ENCODE data around the gene CCDC85C.

CCDC85C gene

DNA sequence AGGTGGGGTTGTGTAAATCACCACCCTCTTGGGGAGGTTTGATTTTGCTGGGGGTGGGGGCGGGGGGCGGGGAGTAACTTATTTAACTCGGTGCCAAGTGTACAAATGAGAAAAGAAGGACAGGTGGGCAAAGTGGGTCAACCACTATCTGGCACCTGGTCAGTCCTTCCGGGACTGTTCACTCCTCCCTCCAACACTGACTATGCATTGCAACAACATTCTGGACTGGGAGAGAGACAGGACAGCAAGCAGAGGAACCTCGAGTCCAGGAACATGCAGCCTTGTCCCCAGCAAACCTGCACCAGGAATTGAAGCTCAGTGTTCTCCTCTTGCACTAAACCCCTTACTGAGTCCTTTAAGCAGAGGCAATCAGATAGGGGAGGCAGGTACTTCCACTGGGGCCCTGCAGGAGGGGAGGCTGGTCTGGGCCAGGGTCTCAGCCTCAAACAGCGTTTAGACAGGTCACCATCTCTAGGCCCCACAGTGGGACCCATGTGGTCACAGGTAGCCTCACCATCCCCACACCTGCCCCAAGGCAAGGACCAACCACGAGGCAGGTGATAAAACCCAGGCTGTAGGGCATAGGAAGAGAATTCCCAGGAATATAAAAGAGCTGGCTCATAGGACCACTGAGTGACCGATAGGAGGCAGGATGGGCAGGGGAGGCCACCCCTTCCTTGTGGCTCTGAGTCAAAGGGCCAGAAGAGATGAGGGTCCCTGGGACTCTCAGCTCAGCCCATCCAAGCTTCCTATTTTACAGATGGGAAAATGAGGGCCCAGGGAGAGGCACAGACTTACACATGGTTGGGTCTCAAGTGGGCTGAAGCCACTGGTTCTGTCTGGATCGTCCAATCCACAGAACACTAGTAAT is 9.8 kb downstream of the CCDC85C start:
- DNase-seq (ENCODE audit: low spot score): no peak
- no peaks in the 10 kb centered on the region for H3K9me3 Mint-ChIP-seq
- H3K27ac Mint-ChIP-seq: peak overlapping the region; percentile 90
- peaks cover 13% of the 10 kb centered on the region for H3K4me1 Mint-ChIP-seq (ENCODE audit: low read depth)
- H3K27me3 Mint-ChIP-seq (ENCODE audit: low read depth): no peaks in the 10 kb centered on the region
- H3K4me3 Mint-ChIP-seq: no peak overlapping the region
- H3K36me3 Mint-ChIP-seq (ENCODE audit: low read depth): no peaks in the 10 kb centered on the region

DNA sequence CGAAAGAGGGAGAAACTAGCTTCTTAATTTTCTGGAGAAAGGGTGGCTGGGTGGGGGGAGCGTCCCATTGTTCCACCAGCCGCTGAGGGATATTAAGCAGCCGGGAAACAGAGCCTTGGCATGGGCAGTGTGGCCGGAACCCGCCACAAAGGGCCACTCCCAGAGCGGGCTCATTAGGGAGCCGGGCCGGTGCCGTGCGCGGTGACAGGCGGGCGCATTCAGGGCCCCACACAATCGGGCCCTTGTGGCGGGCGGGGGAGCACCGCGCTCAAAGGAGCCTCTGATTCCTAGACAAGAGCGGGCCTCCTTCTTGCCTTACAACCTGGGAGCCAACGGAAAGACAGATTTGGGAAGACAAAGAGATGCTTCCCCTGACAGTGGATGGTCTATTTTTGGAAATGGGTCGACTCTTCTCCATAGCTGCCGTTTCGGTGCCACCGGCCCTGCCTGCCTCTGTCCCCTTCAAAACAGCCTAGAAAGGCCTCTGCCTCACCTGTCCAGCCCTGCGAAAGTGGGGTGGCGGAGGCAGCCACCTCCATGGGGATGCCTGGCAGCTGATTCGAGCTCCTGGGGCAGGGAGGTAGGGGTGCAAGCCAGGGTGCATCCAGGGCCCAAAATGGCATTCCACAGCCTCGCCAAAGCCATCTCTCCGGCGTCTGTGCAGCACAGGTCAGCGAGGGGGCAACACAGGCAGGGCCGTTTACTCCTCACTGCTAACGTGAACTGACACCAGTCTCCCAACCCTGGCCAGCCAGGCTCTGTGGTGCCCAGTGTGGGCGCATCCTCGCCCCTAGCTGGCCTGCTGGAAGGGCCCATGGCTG is 10.9 kb downstream of the CCDC85C start:
- Mint-ChIP-seq H3K36me3 (ENCODE audit: low read depth) (no peaks in the 10 kb centered on the region), H3K27me3 (ENCODE audit: low read depth) (no peaks in the 10 kb centered on the region), H3K27ac (no peak overlapping the region), H3K9me3 (no peaks in the 10 kb centered on the region), H3K4me1 (ENCODE audit: low read depth) (peaks cover 13% of the 10 kb centered on the region), H3K4me3 (no peak overlapping the region)
- no peak for DNase-seq (ENCODE audit: low spot score)

DNA sequence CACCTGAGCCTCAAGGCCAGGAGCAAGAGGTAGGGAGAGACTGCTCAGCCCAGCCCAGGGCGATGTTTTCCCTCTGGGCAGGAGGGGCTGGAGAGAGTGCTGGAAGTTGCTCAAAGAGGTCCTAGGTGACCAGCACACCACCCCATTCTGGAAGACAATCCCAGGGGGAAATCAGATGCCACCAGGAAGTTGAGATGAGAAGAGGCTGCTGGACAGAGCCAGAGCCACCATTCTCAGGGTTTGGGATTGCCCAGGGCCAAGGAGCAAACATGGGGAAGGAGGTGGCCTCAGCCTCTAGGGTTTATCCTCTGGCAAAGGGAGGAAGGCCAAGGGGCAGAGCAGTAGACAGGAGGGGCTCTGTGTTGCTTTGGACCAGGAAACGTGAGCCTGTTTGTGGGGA is 11.6 kb downstream of the CCDC85C start:
- DNase-seq (ENCODE audit: low spot score): no peak
- Mint-ChIP-seq H3K27me3 (ENCODE audit: low read depth) (no peaks in the 10 kb centered on the region), H3K27ac (peak overlapping the region; percentile 15), H3K9me3 (no peaks in the 10 kb centered on the region), H3K4me3 (no peak overlapping the region), H3K4me1 (ENCODE audit: low read depth) (peaks cover 13% of the 10 kb centered on the region), H3K36me3 (ENCODE audit: low read depth) (no peaks in the 10 kb centered on the region)

DNA sequence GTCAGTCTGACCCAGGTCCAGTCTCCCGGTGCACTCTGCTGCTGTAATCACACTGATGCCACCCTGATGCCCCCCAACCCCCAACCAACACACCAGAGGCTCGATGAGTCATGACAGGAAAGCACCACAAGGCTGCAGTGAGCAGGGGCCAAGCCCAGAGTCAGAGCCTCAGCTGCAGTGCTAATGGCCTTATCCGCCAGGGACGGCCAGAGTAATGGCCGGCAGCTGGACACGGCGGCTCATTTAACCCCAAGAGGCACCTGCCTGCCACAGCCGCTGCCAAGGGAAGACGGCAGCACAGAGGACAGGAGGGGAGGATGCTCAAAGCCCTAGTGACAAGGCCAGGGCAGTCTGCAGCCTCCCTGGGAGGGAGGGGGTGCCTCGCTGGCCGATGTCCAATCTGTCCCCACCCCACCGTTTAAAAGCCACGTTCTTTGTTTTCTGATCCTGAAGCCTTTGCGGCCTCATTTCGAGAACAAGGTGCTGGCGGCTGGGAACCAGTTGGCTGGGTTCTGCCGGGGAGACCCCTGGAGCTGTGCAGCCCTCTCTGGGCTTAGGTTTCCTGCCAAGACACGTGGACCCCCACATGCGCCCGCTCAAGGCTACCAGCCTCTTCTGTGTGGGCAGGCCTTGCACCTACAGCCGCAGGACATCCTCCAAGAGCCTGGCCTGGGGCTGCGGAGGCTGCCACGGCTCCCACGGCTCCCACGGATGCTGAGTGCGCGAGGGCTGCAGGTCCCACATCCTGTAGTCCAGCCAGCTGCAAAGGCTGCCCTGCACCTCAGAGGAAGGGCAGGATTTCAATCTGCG is 13.1 kb downstream of the CCDC85C start:
- Mint-ChIP-seq H3K4me1 (ENCODE audit: low read depth) (peaks cover 13% of the 10 kb centered on the region), H3K36me3 (ENCODE audit: low read depth) (no peaks in the 10 kb centered on the region), H3K27ac (no peak overlapping the region), H3K4me3 (no peak overlapping the region), H3K27me3 (ENCODE audit: low read depth) (no peaks in the 10 kb centered on the region), H3K9me3 (no peaks in the 10 kb centered on the region)
- no peak for DNase-seq (ENCODE audit: low spot score)

DNA sequence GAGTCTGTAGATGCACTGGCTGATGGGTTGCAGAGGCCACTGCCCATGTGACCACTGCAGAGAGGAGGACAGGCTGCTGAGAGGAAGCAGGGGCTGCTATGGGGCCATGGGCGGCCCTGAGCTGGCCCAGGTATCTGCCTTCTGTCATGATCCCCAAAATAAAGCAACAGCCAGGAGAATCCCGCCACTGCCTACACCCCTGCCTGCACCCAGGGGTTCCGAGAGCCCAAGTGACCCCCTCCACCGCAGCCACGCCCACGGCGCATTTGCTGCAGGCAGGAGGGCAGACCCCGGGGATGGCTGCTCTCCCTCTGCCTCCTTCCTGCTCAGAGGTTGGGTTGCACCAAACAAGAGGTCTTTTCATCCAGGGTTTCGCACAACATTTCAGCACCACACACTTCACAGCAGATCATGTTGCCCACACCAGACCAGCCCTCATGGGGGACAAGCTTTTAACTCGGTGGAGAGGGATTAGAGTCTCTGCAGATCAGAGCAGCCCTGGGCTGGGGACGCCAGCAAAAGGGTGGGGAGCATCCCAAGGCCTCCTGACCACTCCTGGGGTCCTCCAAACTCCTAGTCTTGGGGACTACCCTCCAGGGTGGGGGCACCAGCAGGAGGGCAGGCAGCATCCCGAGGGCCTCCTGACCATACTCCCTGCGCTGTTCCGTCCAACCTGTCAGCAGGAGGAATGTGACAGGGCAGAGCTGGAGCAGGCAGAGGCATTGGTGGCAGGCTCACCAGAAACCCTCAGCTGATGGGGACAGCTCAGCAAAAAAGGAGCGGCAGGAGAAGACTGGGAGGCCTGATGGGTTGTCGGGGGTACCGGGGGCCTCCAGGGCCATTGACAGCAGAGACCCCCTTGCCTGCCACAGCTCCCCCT is 14.1 kb downstream of the CCDC85C start:
- H3K27me3 Mint-ChIP-seq (ENCODE audit: low read depth): no peaks in the 10 kb centered on the region
- H3K4me1 Mint-ChIP-seq (ENCODE audit: low read depth): peaks cover 7% of the 10 kb centered on the region
- H3K9me3 Mint-ChIP-seq: no peaks in the 10 kb centered on the region
- no peak overlapping the region for H3K4me3 Mint-ChIP-seq
- no peak for DNase-seq (ENCODE audit: low spot score)
- H3K27ac Mint-ChIP-seq: no peak overlapping the region
- no peaks in the 10 kb centered on the region for H3K36me3 Mint-ChIP-seq (ENCODE audit: low read depth)

DNA sequence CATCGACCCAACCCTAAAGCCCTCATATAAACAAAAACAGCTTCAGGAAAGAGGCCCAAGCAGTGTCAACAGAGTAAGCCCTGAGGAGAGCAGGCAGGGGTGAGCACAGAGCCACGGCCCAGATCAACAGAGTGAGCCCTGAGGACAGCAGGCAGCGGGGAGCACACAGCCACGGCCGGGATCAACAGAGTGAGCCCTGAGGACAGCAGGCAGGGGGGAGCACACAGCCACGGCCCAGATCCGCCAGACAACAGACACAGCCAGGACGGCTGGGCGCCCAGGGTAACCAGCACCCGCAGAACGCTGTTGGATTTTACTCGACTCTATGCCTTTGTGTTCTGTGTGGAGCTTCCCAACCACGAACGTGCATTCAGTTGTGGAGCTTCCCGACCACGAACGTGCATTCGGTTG is 15.0 kb downstream of the CCDC85C start:
- Mint-ChIP-seq H3K4me1 (ENCODE audit: low read depth) (peaks cover 4% of the 10 kb centered on the region), H3K4me3 (no peak overlapping the region), H3K9me3 (no peaks in the 10 kb centered on the region), H3K27me3 (ENCODE audit: low read depth) (no peaks in the 10 kb centered on the region), H3K27ac (no peak overlapping the region), H3K36me3 (ENCODE audit: low read depth) (no peaks in the 10 kb centered on the region)
- DNase-seq (ENCODE audit: low spot score): no peak

DNA sequence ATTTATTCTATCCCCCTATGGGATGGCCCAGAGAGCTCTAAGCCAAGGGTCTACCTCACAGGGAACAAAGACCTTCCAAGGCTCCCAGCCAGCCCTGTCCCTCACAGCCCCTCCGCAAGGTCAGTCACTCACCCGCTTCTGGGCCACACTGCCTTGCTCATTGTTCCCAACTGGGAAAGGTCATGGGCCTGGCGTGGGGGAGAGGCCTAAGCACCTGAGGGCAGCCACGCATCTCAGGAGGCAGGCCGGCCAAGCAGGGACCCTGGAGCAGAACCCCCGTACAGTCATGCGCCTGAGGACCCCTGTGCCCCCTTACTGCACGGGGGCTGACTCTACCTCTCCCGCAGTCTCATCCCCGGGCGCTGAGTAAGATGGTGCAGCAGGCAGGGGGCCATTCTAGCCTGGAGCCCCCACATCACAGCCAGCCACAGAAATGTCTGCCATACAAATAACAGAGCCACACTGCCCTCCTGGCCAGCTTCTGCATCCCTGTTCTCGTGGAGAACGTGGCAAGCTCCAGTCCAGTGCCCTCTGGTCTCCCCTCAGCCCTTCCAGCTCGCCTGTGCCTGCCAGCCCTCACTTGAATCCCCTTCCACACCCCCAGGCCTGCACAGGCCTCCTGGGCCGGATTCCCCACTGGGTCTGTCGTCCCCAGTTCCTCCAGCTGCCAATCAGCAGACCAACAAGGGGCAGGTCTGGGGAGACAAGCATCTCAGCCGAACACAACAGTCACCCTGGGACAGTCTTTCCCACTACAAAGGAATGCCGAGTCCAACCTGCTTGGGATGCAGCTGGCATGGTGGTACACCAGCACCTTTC is 16.3 kb downstream of the CCDC85C start:
- Mint-ChIP-seq H3K36me3 (ENCODE audit: low read depth) (no peaks in the 10 kb centered on the region), H3K4me1 (ENCODE audit: low read depth) (peaks cover 4% of the 10 kb centered on the region), H3K27me3 (ENCODE audit: low read depth) (no peaks in the 10 kb centered on the region), H3K27ac (no peak overlapping the region), H3K4me3 (no peak overlapping the region), H3K9me3 (no peaks in the 10 kb centered on the region)
- no peak for DNase-seq (ENCODE audit: low spot score)

DNA sequence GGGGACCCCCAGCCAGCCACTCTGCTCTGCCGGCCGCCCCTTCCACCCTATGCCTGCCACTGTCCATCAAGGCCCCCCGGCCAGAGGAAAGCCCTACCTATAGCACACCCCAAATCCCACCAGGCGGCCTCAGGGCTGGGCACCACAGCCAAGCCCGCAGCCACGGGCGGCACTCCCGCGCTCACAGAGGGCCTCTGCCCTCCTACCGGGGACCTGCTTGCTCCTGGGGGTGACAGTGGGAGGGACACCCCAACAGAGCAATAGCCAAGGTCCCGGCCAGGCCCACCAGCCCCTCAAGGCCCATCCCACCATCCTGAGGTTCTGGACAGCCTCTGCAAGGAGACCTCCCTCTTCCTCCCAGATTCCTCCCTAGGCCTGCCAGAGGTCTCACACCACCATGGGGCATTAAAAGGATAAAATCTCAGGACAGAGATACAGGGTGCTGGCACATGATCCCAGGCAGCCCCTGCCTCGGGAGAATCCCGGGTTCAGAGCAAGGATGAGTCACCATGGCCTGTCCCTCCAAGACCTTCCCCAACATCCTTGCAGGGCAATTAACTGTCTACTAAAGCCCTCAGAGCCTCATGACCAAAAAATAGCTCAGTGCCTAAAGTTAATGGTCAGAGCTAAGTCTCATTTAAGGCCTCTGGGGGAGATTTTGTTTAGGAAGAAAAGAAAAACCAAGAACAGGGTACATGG is 17.1 kb downstream of the CCDC85C start:
- Mint-ChIP-seq H3K27ac (no peak overlapping the region), H3K4me3 (no peak overlapping the region), H3K4me1 (ENCODE audit: low read depth) (peaks cover 4% of the 10 kb centered on the region), H3K36me3 (ENCODE audit: low read depth) (no peaks in the 10 kb centered on the region), H3K9me3 (no peaks in the 10 kb centered on the region), H3K27me3 (ENCODE audit: low read depth) (no peaks in the 10 kb centered on the region)
- DNase-seq (ENCODE audit: low spot score): no peak

DNA sequence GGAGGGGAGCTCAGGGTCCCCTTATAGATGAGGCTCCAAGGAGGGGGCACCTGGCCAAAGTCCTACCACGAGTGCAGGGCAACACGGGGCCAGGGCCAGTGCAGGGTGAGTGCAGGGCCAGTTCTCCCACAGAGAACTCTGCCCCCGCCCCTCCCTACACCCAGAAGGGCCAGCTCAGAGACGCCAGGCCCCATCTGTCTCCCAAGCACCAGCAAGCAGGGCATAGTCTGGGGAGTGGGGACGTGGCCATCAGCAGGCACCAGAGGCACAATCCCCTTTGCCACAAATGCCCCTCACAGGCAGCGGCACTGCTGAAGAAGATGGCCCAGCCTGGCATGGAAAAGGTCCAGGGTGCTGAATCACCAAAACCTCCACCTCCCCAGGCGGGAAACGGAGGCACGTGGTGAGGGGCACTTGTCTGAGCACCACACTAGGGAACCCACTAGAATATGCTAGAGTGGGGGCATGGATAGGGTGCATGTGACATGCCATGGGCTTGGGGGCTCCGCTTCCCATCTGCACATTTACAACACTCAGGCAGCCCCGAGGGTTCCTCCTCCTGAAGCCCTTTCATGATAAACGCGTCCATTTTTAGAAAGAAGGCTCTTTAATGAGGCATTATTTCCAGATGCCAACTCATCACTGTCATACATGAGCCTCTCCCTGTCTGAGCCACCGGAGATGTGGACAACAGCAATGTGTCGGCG is 17.8 kb downstream of the CCDC85C start:
- H3K4me3 Mint-ChIP-seq: no peak overlapping the region
- H3K27me3 Mint-ChIP-seq (ENCODE audit: low read depth): no peaks in the 10 kb centered on the region
- H3K4me1 Mint-ChIP-seq (ENCODE audit: low read depth): peaks cover 4% of the 10 kb centered on the region
- no peak overlapping the region for H3K27ac Mint-ChIP-seq
- no peaks in the 10 kb centered on the region for H3K9me3 Mint-ChIP-seq
- H3K36me3 Mint-ChIP-seq (ENCODE audit: low read depth): no peaks in the 10 kb centered on the region
- DNase-seq (ENCODE audit: low spot score): no peak

DNA sequence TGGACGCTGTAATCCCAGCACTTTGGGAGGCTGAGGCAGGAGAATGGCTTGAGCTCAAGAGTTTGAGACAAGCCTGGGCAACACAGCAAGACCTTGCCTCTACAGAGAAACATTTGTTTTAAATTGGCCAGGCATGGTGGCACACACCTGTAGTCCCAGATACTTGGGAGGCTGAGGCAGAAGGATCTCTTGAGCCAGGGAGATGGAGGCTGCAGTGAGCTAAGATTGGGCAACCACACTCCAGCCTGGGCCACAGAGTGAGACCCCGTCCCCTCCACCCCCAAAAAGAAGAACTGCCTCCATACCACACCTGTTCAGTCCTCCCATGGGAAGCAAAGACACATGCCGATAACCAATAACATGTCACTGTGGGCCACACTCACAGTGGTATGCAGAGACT is 19.2 kb downstream of the CCDC85C start:
- no peaks in the 10 kb centered on the region for H3K9me3 Mint-ChIP-seq
- no peak for DNase-seq (ENCODE audit: low spot score)
- H3K36me3 Mint-ChIP-seq (ENCODE audit: low read depth): no peaks in the 10 kb centered on the region
- peaks cover 4% of the 10 kb centered on the region for H3K4me1 Mint-ChIP-seq (ENCODE audit: low read depth)
- no peak overlapping the region for H3K27ac Mint-ChIP-seq
- H3K27me3 Mint-ChIP-seq (ENCODE audit: low read depth): no peaks in the 10 kb centered on the region
- H3K4me3 Mint-ChIP-seq: no peak overlapping the region

DNA sequence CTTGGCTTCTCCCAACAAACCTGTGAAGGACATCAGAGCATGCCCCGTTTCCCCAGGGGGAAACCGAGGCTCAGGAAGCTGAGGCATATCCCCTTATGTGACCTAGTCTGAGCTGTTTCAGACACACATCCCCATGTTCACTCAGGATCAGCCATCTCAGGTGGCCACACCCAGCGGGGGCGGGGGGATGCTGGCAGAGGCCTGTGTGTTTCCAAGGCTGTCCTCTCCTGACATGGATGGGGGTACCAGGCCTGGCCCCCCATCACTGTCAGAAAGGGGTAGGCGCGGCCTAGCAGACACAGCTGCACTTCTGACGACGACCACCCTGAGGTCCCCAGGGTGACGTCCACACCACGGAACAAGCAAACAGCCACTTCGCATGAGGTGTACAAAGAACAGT is 22.1 kb downstream of the CCDC85C start:
- no peak for DNase-seq (ENCODE audit: low spot score)
- Mint-ChIP-seq H3K4me1 (ENCODE audit: low read depth) (no peaks in the 10 kb centered on the region), H3K9me3 (no peaks in the 10 kb centered on the region), H3K27ac (no peak overlapping the region), H3K36me3 (ENCODE audit: low read depth) (no peaks in the 10 kb centered on the region), H3K4me3 (no peak overlapping the region), H3K27me3 (ENCODE audit: low read depth) (no peaks in the 10 kb centered on the region)

DNA sequence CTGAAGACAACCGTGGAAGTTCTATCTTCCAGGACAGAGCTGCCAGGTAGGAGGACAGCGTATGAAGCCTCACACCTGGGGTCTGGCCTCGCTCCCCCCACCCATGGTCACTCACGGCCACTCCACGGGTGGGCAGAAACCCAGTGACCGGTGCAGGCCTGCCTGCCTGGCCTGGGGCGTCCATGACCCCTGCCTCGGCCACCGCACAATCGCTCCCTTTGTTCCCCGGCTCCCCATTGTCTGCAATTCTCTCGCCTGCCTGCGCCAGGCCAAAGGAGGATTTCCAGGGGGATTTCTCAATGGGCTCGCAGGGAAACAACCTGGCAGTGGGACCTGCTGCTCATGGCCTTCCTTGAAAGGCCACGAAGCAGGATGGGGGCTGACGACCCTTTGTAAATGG is 22.6 kb downstream of the CCDC85C start:
- H3K27me3 Mint-ChIP-seq (ENCODE audit: low read depth): no peaks in the 10 kb centered on the region
- no peaks in the 10 kb centered on the region for H3K36me3 Mint-ChIP-seq (ENCODE audit: low read depth)
- H3K9me3 Mint-ChIP-seq: no peaks in the 10 kb centered on the region
- no peaks in the 10 kb centered on the region for H3K4me1 Mint-ChIP-seq (ENCODE audit: low read depth)
- H3K4me3 Mint-ChIP-seq: no peak overlapping the region
- DNase-seq (ENCODE audit: low spot score): no peak
- no peak overlapping the region for H3K27ac Mint-ChIP-seq

Measured in T-helper 2 cell treated with Interferon-gamma antibody and Interleukin-4, amounts not matched to agents 5 μg/mL and 100 μg/mL, for 36 hours (primary cell).